Measurements from ENCODE around the gene SOWAHC.
"Not testable (repeated sequence)": the region's sequence is repeated elsewhere in the genome, so short reads cannot be mapped to it uniquely, and the experiment has no call there.

SOWAHC gene

GRCh38 chr2:109613922-109614714 lies at the start of gene SOWAHC, which contains the start of gene SEPTIN10:
Gene SOWAHC (plus strand): TSS chr2:109614364. CDS start chr2:109614490, 126 bp downstream.
Gene SEPTIN10 (minus strand): TSS chr2:109613966. CDS start chr2:109613827, 139 bp downstream.
- DNase-seq, result peak; percentile 87

GRCh38 chr2:109575373-109575772 lies 38.8 kb upstream of the SOWAHC start:
- no peak for DNase-seq

GRCh38 chr2:109577630-109578029 lies 36.5 kb upstream of the SOWAHC start:
- DNase-seq, result not testable (repeated sequence)

GRCh38 chr2:109582928-109583895 lies 31.0 kb upstream of the SOWAHC start:
- DNase-seq, result no peak

- no peak for DNase-seq
Measured at GRCh38 chr2:109586687-109587086, 27.5 kb upstream of the SOWAHC start.

GRCh38 chr2:109591206-109591605 lies 23.0 kb upstream of the SOWAHC start:
- no peak for DNase-seq

GRCh38 chr2:109592905-109593304 lies 21.3 kb upstream of the SOWAHC start:
- no peak for DNase-seq

GRCh38 chr2:109594246-109594885 lies 19.8 kb upstream of the SOWAHC start:
- no peak for DNase-seq

GRCh38 chr2:109595644-109596043 lies 18.5 kb upstream of the SOWAHC start:
- no peak for DNase-seq

GRCh38 chr2:109597283-109597682 lies 16.9 kb upstream of the SOWAHC start:
- no peak for DNase-seq

GRCh38 chr2:109601783-109602182 lies 12.4 kb upstream of the SOWAHC start:
- DNase-seq, result no peak

GRCh38 chr2:109602617-109603188 lies 11.5 kb upstream of the SOWAHC start:
- no peak for DNase-seq

- no peak for DNase-seq
Measured at GRCh38 chr2:109604597-109604996, 9.6 kb upstream of the SOWAHC start.

- DNase-seq, result no peak
Measured at GRCh38 chr2:109607766-109608165, 6.4 kb upstream of the SOWAHC start.

GRCh38 chr2:109609352-109610024 lies 4.7 kb upstream of the SOWAHC start:
- DNase-seq, result no peak

GRCh38 chr2:109611467-109612095 lies 2.6 kb upstream of the SOWAHC start:
- DNase-seq, result no peak

- no peak for DNase-seq
Measured at GRCh38 chr2:109613081-109613921, 863 bp upstream of the SOWAHC start.

GRCh38 chr2:109614715-109615636 lies 812 bp downstream of the SOWAHC start:
- DNase-seq, result no peak

GRCh38 chr2:109615637-109616144 lies 1.5 kb downstream of the SOWAHC start:
- DNase-seq, result no peak

Data from NCI-H1436 (cell line).